A673 (cell line): ENCODE measurements around the gene ABR. TPM values are rescaled to one million over a fixed set of nuclear protein-coding genes. Genes with fewer than 3 reads are reported as not detected.

Source experiments
- BruUV-seq: library from RNA; stranded (reverse); fragments of 400-500 nt; replicated peaks from 2 replicates; lab custom pipeline; 2021; lab: Mats Ljungman, UMichigan
- CTCF ChIA-PET: fragments of 300-600 bp; sonication (Branson Sonifier 250); formaldehyde crosslinking; loops from one replicate; lab custom pipeline; 2022; ENCODE audit warnings: antibody characterized with exemption; lab: Charles Lee
- POLR2A ChIA-PET: fragments of 300-600 bp; sonication (Branson Sonifier 250); formaldehyde crosslinking; loops from one replicate; lab custom pipeline; 2022; ENCODE audit warnings: antibody characterized with exemption; ENCODE audit not compliant: low non-redundant PET; lab: Charles Lee
- DNase-seq: peaks from one replicate; pipeline ENCODE4 v3.0.0-alpha.2; 2015; ENCODE audit warnings: low spot score
- H3K27ac ChIP-seq: fragments of 200-600 bp; sonication (generic); 2 replicates; pipeline ENCODE4 v1.5.1; 2016; ENCODE audit warnings: mixed run types, low read depth, mild to moderate bottlenecking, mixed read lengths, antibody characterized with exemption, low read length; ENCODE audit not compliant: poor library complexity, severe bottlenecking
- H3K27me3 ChIP-seq: fragments of 200-600 bp; sonication (generic); replicated peaks from 2 replicates; pipeline ENCODE4 v1.6.1; 2017; ENCODE audit warnings: mixed run types, low read depth, mild to moderate bottlenecking, mixed read lengths, antibody characterized with exemption, low read length; ENCODE audit not compliant: insufficient read depth, poor library complexity
- H3K36me3 ChIP-seq: fragments of 200-600 bp; sonication (generic); 2 replicates; pipeline ENCODE4 v1.6.1; 2016; ENCODE audit warnings: mixed run types, mild to moderate bottlenecking, mixed read lengths, antibody characterized with exemption, low read length; ENCODE audit not compliant: insufficient read depth, poor library complexity, severe bottlenecking
- H3K4me1 ChIP-seq: fragments of 200-600 bp; sonication (generic); 2 replicates; pipeline ENCODE4 v1.6.1; 2017; ENCODE audit warnings: mixed run types, mild to moderate bottlenecking, mixed read lengths, antibody characterized with exemption, low read length; ENCODE audit not compliant: insufficient read depth, poor library complexity, severe bottlenecking
- H3K4me3 ChIP-seq: fragments of 200-600 bp; sonication (generic); 2 replicates; pipeline ENCODE4 v1.5.1; 2016; ENCODE audit warnings: low read depth, mixed run types, mild to moderate bottlenecking, mixed read lengths, low read length; ENCODE audit not compliant: poor library complexity, severe bottlenecking
- H3K9me3 ChIP-seq: fragments of 200-600 bp; sonication (generic); 2 replicates; pipeline ENCODE4 v1.6.1; 2016; ENCODE audit warnings: mixed run types, low read depth, mild to moderate bottlenecking, mixed read lengths, antibody characterized with exemption, low read length; ENCODE audit not compliant: poor library complexity, severe bottlenecking
- CTCF ChIP-seq: fragments of 300-800, 200-600 bp; sonication (generic); conservative IDR thresholded peaks from 2 replicates; pipeline ENCODE4 v1.5.1; 2017; ENCODE audit warnings: low read depth, mild to moderate bottlenecking, antibody characterized with exemption, low read length, moderate library complexity, mixed read lengths
- EZH2 ChIP-seq: fragments of 200-600 bp; sonication (generic); IDR thresholded peaks from 2 replicates; pipeline ENCODE4 v1.6.1; 2017; ENCODE audit warnings: borderline replicate concordance, low read depth, mild to moderate bottlenecking, mixed read lengths, antibody characterized with exemption, low read length; ENCODE audit not compliant: poor library complexity, severe bottlenecking
- intact Hi-C: fragments of 100-400 bp; cut with micrococcal nuclease; formaldehyde crosslinking; loops from one replicate; pipeline ENCODE4 v1.10.0; 2022; ENCODE audit not compliant: unreplicated experiment
- total RNA-seq: library from RNA; stranded (reverse); gene quantifications from 2 replicates; pipeline ENCODE4 v1.2.3, GENCODE V29; 2021

Gene ABR
- total RNA-seq, 1 experiment from 2014 or later, result 47.6 TPM

- ChIA-PET POLR2A (no interaction called here), CTCF (no interaction called here)
- intact Hi-C loops, result no loop called here
- Histone ChIP-seq H3K27me3 (no peaks in the 10 kb centered on the region), H3K36me3 (no peaks in the 10 kb centered on the region), H3K4me3 (no peak overlapping the region), H3K9me3 (no peaks in the 10 kb centered on the region), H3K27ac (no peak overlapping the region), H3K4me1 (no peaks in the 10 kb centered on the region)
- TF ChIP-seq CTCF (no peak), EZH2 (no peak)
- DNase-seq, result no peak
- BruUV-seq, result no TSS peak
Measured at GRCh38 chr17:1169929-1170312, 9.9 kb downstream of the ABR start.

- ChIA-PET CTCF (no interaction called here), POLR2A (no interaction called here)
- H3K27me3 ChIP-seq, result no peaks in the 10 kb centered on the region
- no peaks in the 10 kb centered on the region for H3K4me1 ChIP-seq
- BruUV-seq, result no TSS peak
- no peak for TF ChIP-seq CTCF
- TF ChIP-seq EZH2, result no peak
- H3K36me3 ChIP-seq, result no peaks in the 10 kb centered on the region
- H3K9me3 ChIP-seq, result no peaks in the 10 kb centered on the region
- H3K4me3 ChIP-seq, result no peak overlapping the region
- H3K27ac ChIP-seq, result no peak overlapping the region
- no peak for DNase-seq
- intact Hi-C loops, result no loop called here
Measured at GRCh38 chr17:1169221-1169928, 10.4 kb downstream of the ABR start.

GRCh38 chr17:1168533-1169220 is 11.1 kb downstream of the ABR start:
- BruUV-seq, result no TSS peak
- no peak overlapping the region for H3K4me3 ChIP-seq

More at GRCh38 chr17:1168533-1169220, 11.1 kb downstream of the ABR start:
- TF ChIP-seq EZH2 (no peak), CTCF (no peak)
- no peaks in the 10 kb centered on the region for H3K27me3 ChIP-seq
- no peaks in the 10 kb centered on the region for H3K4me1 ChIP-seq
- H3K27ac ChIP-seq, result no peak overlapping the region
- H3K9me3 ChIP-seq, result no peaks in the 10 kb centered on the region
- intact Hi-C loops, result no loop called here
- no peak for DNase-seq
- H3K36me3 ChIP-seq, result no peaks in the 10 kb centered on the region
- ChIA-PET POLR2A (no interaction called here), CTCF (no interaction called here)
